HepG2 (cell line): Measurements from ENCODE around the gene RIOK2. TPM values are rescaled to one million over a fixed set of nuclear protein-coding genes. Genes with fewer than 3 reads are reported as not detected.

Experiments
- ARID3A ChIP-seq: IDR thresholded peaks from 2 replicates; pipeline ENCODE4 v1.6.1; 2012; ENCODE audit warnings: low read depth, low read length, improper control_type of control experiment
- CBX5 ChIP-seq: sonication (generic); formaldehyde crosslinking; IDR thresholded peaks from 2 replicates; pipeline ENCODE4 v1.4.0; 2020; ENCODE audit warnings: missing genetic modification reagents, borderline replicate concordance
- FOXA1 ChIP-seq, 2 experiments: fragments of 450-650 bp in 1 of 2; sonication (generic) in 1 of 2; formaldehyde crosslinking in 1 of 2; IDR thresholded peaks; 2 replicates each; pipeline versions ENCODE4 v1.4.0 to v1.6.1; 2016 to 2020; ENCODE audit warnings: missing genetic modification reagents in 1 of 2
- IKZF5 ChIP-seq: IDR thresholded peaks from 2 replicates; pipeline ENCODE4 v1.6.1; 2018; ENCODE audit warnings: missing genetic modification reagents, mild to moderate bottlenecking, missing compliant biosample characterization
- IRX3 ChIP-seq: sonication (generic); formaldehyde crosslinking; IDR thresholded peaks from 2 replicates; pipeline ENCODE4 v1.8.1; 2023; ENCODE audit warnings: mild to moderate bottlenecking, low read depth, missing genetic modification reagents, borderline replicate concordance
- MZF1 ChIP-seq: sonication (generic); formaldehyde crosslinking; IDR thresholded peaks from 2 replicates; pipeline ENCODE4 v1.8.1; 2023; ENCODE audit warnings: mild to moderate bottlenecking, missing genetic modification reagents, borderline replicate concordance
- PBX3 ChIP-seq: sonication (generic); formaldehyde crosslinking; IDR thresholded peaks from 2 replicates; pipeline ENCODE4 v1.8.1; 2023; ENCODE audit warnings: missing genetic modification reagents, inconsistent platforms, borderline replicate concordance
- PRPF4 ChIP-seq: fragments of 200-400 bp; formaldehyde crosslinking; IDR thresholded peaks from 2 replicates; pipeline ENCODE4 v1.6.1; 2016; ENCODE audit warnings: low read length, low read depth; ENCODE audit not compliant: poor library complexity, severe bottlenecking
- TERF1 ChIP-seq: sonication (generic); formaldehyde crosslinking; IDR thresholded peaks from 2 replicates; pipeline ENCODE4 v1.8.0; 2022; ENCODE audit warnings: mild to moderate bottlenecking, missing genetic modification reagents, moderate library complexity
- TIGD3 ChIP-seq: sonication (generic); formaldehyde crosslinking; IDR thresholded peaks from 2 replicates; pipeline ENCODE4 v1.5.1; 2020; ENCODE audit warnings: mild to moderate bottlenecking, missing genetic modification reagents, borderline replicate concordance
- ZBTB4 ChIP-seq: sonication (generic); formaldehyde crosslinking; IDR thresholded peaks from 2 replicates; pipeline ENCODE4 v1.4.0; 2020; ENCODE audit warnings: missing genetic modification reagents, mild to moderate bottlenecking, borderline replicate concordance
- ZNF20 ChIP-seq: sonication (generic); formaldehyde crosslinking; IDR thresholded peaks from 2 replicates; pipeline ENCODE4 v1.4.0; 2020; ENCODE audit warnings: mild to moderate bottlenecking, moderate library complexity, missing genetic modification reagents
- ZNF350 ChIP-seq: sonication (generic); formaldehyde crosslinking; IDR thresholded peaks from 2 replicates; pipeline ENCODE4 v1.4.0; 2020; ENCODE audit warnings: mild to moderate bottlenecking, low read depth, missing genetic modification reagents, borderline replicate concordance
- ZNF749 ChIP-seq: sonication (generic); formaldehyde crosslinking; IDR thresholded peaks from 2 replicates; pipeline ENCODE4 v1.8.0; 2022; ENCODE audit warnings: mild to moderate bottlenecking, missing genetic modification reagents, moderate library complexity, borderline replicate concordance
- ZSCAN12 ChIP-seq: sonication (generic); formaldehyde crosslinking; IDR thresholded peaks from 2 replicates; pipeline ENCODE4 v1.9.0; 2021; ENCODE audit warnings: mild to moderate bottlenecking, missing genetic modification reagents
- ZSCAN9 ChIP-seq: IDR thresholded peaks from 2 replicates; pipeline ENCODE4 v1.6.1; 2016; ENCODE audit warnings: borderline replicate concordance
- polyA plus RNA-seq, 8 experiments: library from polyadenylated mRNA; depleted of rRNA in 3 of 8; stranded (reverse) in 7 of 8; unstranded in 1 of 8; fragments of >200 nt; fragmentation: Illumina TruSeq in 4 of 8; extraction: Trizol in 4 of 8; gene quantifications; 2 replicates each; pipeline versions ENCODE4 v1.2.1 to v1.2.3, GENCODE V29; 2011 to 2016; ENCODE audit warnings: low read depth in 4 of 8, missing spikeins in 1 of 8, mixed read lengths in 1 of 8; ENCODE audit not compliant: insufficient read depth in 1 of 8
- total RNA-seq, 5 experiments: library from RNA; depleted of rRNA; stranded (reverse); fragments of >200 nt; fragmentation: Illumina TruSeq; extraction: Trizol; gene quantifications; 2 replicates each; pipeline ENCODE4 v1.2.3, GENCODE V29; 2016; ENCODE audit warnings: low read depth in 1 of 5

The RIOK2 gene
- total and polyA plus RNA-seq, 2 of the 13 experiments (the other 11 are each of a cell fraction or from before 2014, with no cell fraction given): 8.1 to 46.6 TPM

- TF ChIP-seq TERF1 (CRISPR knock-in tag): no peak
- 0 out of 2 replicates have a peak, but pooled peaks have one; percentile 12 for TF ChIP-seq ARID3A
- TF ChIP-seq TIGD3 (CRISPR knock-in tag): 0 out of 2 replicates have a peak, but pooled peaks have one; percentile 38
- TF ChIP-seq ZBTB4 (CRISPR knock-in tag): no peak
- TF ChIP-seq ZNF350: peak; percentile 67; the same call in 1 of the 2 replicates
- no peak for TF ChIP-seq MZF1 (CRISPR knock-in tag)
- peak; percentile 56; the same call in 1 of the 2 replicates for TF ChIP-seq CBX5
- TF ChIP-seq ZSCAN9: peak; percentile 93
- no peak for TF ChIP-seq ZNF20 (CRISPR knock-in tag)
- peak; percentile 94 for TF ChIP-seq ZSCAN12 (CRISPR knock-in tag)
- TF ChIP-seq ZNF749: peak; percentile 64; the same call in 1 of the 2 replicates
- no peak for TF ChIP-seq PRPF4
- TF ChIP-seq IRX3 (CRISPR knock-in tag): 0 out of 2 replicates have a peak, but pooled peaks have one; percentile 76
- TF ChIP-seq FOXA1 (IDR thresholded peaks at IDR 0.05): no peak
- TF ChIP-seq FOXA1 (CRISPR knock-in tag; IDR thresholded peaks at IDR 0.05): no peak
- TF ChIP-seq IKZF5: peak; percentile 77
- TF ChIP-seq PBX3 (CRISPR knock-in tag): peak; percentile 91
These were observed at the start of gene RIOK2 (continued) for GRCh38 chr5:97183100-97183929.
